Activated CD8-positive, alpha-beta memory T cell treated with anti-CD3 and anti-CD28 coated beads for 1 hour (primary cell): Measurements from ENCODE around the gene FREY1.
A peak's percentile ranks its signal among the peaks of the same experiment; 100 is the strongest.
"Not testable (repeated sequence)": the region's sequence is repeated elsewhere in the genome, so short reads cannot be mapped to it uniquely, and the experiment has no call there.

Source experiments
- DNase-seq, 2 donors: peaks; one replicate each; pipeline ENCODE4 v3.0.0-alpha.2; 2020; ENCODE audit warnings: low read depth in 1 of 2; ENCODE audit errors: extremely low read depth in 1 of 2

The FREY1 gene

DNA sequence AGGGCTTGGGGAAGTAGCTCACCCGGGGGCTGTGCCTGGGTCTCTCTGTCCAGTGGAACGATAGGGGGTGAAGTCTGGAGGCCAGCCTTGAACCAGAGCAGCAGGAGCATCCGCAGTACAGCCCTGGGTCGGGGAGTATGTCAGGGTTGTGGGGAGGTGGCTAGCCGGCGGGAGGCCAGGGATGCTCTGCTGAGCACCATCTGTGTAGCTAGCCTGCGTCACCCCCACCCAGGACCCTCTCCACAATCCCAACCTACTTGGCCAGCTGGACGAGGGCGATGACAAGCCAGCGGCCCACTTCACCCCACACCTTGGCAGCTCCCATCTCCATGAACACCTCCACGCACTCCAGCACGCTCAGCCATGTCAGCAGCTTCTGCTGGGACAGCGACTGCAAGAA lies 8.4 kb upstream of the FREY1 start:
- no peak for DNase-seq

DNA sequence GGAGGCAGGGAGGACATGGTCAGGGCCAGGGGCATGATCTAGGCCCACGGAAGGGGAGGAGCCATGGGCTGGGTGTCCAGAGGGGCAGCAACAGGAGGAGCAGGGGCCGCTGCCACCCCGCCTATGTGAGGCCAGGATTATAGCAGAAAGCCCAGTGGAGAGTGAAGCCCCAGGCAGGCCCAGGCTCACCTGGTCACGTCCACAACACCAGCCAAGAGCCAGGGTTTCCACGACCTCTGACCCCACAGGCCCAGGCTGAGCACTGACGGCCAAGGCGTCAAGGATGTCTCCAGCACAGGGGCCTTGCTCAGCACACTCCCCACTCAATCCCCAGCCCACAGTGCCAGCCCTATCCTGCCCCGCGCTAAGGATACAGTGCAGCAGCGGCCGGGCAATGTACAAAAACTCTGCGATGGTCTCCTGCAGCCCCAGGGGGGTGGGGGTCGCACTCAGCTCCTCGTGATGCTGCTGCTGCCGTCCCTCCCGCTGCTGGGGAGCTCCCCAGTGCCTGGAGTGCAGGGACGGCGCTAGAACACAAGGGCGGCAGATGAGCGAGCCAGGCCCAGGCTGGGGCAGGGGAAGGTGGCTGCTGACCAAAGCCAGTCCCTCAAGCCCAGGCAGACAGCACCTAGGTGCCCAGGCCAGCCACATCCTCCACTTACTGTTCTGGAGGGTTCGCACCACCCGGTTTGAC lies 7.0 kb upstream of the FREY1 start:
- no peak for DNase-seq

DNA sequence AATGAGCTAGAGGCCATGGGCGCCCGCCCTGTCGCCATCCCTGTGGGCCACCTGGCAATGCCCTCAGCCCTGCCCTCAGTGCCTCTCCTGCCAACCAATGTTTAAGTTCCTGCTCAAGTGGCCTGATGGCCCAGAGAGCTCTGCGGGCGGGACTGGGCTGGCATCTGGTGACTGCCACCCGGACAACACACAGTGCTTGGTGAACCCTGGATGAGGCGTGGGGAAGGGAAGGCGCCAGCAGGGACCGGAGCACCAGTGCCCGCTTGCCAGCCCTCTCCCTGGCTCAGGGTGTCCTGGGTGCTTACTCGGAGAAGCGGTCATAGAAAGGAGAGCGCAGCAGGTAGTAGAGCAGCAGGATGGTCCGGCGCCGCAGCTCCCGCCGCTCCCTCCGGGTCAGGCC lies 6.4 kb upstream of the FREY1 start:
- no peak for DNase-seq

DNA sequence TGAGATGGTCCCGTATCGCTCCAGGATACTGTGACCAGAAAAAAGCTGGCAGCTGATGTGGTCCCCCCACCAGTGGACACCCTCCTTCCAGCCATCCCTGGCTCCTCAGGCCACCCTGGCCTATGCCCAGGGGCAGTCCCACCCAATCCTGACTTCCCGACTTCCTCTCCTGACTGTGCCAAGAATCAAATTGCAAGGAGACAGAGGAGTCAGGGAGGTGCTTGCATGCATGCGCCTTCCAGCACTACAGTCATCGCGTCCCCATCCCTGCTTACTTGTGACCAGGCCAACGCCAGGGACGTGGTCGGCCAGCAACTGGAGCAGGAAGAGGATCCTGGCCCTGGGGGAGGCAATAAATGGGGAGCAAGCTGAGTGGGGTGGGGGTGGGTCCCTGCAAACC lies 3.6 kb upstream of the FREY1 start:
- no peak for DNase-seq

DNA sequence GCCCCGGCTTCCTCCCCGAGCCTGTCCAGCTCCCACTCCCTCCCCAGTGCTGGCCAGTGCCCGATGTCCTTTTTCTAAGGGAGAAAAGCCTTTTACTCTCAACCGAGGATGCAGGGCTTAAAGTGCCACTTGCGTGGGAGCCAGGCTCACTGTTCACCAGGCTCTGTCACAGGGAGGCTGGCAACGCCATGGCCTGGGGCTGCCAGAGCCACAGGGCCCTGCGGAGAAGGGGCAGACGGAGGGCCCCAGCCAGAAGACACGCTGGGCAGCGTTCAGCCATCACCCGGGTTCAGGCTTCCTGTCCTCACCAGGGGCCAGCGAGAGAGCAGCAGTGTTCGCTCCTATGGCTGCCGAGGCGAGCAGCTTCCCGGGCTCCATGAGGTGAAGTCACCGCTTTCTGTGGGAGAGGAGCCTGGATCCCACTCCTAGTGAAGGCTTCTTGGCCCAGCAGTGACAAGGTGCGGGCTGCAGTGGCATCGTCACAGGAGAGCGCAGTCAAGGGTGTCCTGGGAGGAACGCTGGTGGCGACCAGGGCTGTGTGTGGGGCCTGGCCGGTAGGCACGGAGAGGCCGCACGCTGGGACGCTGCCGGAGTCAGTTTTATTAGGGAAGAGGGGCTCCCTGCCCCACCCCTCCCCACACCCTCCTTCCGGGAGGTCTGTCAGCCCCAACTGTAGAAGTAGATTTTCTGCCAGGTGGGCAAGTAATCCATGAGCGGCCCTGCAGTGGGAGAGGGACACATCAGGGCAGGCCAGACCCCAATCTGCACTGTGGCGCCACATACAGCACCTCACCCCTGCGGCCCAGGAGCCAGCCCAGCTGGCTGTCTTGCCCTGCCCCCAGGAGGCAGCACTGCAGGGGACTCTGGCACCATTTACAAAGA lies 2.8 kb upstream of the FREY1 start:
- DNase-seq: no peak

DNA sequence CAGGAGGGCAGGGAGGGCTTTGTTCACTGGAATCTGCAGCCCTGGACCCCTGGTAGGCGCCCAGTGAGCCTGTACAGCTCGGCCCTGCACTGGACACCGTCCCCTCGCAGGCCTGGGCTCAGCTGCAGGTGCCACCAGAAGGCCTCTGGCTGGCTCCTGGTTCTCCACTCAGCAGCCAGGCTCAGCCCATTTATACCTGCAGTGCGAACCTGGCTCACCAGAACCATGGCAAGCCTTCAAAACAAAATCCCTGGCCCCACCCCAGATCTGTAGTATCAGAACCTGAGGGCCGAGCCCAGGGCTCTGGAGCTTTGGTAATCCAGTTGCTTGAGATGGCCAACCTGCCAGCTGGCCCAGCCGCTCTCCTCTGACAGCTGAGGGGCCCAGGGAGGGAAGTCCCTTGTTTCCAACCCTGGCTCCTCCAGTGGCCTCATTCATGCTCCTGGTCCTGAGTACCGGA lies 870 bp upstream of the FREY1 start:
- DNase-seq: no peak

DNA sequence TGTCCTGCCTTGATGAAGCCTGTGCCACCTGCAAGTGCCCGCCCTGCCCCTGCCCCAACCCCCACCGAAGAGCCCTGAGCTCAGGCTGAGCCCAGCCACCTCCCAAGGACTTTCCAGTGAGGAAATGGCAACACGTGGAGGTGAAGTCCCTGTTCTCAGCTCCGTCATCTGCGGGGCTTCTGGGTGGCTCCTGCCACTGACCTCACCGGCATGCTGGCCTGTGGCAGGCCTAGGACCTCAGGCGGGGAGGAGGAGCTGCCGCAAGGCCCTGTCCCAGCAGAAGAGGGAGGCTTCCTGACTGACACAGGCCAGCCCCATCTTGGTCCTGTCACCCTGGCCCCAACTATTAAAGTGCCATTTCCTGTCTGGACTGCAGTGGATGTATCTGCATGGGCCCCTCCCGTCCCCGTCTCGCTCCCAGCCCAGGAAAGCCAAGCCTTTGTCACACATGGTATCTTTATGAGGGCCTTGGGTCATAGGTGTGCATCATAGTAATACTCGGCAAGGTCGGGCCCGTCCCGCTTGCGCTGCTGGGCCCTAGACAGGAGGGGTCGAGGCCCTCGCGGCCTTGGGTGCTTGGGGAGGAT lies 882 bp downstream of the FREY1 start:
- DNase-seq: no peak

DNA sequence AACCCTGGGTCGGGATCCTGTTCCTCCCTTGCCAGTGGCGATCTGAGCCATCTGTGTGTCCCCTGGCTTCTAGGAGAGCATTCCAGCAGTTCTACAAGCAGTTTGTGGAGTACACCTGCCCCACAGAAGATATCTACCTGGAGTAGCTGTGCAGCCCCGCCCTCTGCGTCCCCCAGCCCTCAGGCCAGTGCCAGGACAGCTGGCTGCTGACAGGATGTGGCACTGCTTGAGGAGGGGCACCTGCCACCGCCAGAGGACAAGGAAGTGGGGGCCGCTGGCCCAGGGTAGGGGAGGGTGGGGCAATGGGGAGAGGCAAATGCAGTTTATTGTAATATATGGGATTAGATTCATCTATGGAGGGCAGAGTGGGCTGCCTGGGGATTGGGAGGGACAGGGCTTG lies 1.5 kb downstream of the FREY1 start:
- not testable (repeated sequence) for DNase-seq

DNA sequence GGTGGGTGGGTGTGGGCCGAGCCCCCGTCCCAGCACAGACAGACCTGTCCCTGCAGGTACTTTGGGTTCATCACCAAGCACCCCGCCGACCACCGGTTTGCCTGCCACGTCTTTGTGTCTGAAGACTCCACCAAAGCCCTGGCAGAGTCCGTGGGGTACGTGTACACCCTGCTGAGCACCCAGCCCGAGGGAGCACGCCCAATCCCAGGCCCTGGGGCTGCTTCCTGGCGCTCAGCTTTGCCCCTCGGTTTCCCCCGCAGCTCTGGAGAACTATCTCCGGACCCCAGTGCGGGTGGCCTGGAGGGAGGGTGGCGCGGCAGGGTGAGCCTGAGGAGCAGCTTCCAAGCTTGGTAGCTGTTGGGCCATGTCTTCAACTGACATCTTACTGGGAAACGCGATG lies 2.0 kb downstream of the FREY1 start:
- DNase-seq: no peak

DNA sequence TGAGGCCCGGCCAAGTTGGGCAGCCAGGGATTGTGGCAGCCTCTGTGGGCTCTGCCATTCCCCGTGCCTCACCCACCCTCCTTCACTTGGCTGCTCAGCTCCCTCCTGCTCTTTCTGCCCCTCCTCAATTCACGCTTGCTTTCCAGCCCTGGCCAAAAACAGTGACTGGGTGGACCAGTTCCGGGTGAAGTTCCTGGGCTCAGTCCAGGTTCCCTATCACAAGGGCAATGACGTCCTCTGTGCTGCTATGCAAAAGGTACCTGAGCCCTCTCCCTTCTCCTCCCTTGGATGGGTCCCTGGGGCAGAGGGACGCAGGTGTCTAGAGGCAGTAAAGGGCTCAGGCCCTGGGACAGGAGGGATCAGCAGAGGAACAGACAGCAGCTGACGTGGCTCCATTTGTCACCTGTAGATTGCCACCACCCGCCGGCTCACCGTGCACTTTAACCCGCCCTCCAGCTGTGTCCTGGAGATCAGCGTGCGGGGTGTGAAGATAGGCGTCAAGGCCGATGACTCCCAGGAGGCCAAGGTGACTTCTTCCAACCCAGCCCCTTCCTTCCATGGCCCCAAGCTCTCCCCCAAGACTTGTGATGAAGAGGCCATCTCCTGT lies 2.7 kb downstream of the FREY1 start:
- no peak for DNase-seq

DNA sequence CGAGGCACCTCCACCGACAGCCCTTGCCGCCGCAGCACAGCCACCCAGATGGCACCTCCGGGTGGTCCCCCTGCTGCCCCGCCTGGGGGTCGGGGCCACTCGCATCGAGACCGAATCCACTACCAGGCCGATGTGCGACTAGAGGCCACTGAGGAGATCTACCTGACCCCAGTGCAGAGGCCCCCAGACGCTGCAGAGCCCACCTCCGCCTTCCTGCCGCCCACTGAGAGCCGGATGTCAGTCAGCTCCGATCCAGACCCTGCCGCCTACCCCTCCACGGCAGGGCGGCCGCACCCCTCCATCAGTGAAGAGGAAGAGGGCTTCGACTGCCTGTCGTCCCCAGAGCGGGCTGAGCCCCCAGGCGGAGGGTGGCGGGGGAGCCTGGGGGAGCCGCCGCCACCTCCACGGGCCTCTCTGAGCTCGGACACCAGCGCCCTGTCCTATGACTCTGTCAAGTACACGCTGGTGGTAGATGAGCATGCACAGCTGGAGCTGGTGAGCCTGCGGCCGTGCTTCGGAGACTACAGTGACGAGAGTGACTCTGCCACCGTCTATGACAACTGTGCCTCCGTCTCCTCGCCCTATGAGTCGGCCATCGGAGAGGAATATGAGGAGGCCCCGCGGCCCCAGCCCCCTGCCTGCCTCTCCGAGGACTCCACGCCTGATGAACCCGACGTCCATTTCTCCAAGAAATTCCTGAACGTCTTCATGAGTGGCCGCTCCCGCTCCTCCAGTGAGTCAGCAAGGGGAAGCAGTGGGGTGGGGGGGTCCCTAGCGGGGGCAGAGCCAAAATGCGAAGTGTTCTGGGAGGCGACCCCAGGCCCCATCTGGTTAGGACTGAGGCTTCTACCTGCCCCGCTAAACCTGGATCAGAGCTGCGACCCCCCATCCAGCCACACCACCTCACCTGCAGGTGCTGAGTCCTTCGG lies 4.4 kb downstream of the FREY1 start:
- DNase-seq: no peak

DNA sequence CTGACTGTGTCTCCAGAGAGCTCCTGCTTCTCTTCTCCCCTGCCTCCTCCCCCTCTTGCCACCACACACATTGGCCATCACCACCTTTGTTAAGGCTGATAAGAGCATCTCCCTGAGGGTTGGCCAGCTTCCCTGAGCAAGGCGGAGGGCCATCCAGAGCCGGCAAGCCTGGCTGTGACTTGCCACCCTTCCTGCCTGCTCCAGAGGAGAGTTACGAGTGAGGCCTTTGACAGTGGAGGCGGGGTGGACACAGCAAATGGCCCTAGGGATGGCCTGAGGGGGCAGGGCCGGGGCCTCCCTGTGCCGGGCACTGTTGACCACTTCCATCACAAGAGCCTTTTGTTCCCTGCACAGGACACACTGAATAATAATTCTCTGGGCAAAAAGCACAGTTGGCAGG lies 5.4 kb downstream of the FREY1 start:
- no peak for DNase-seq

DNA sequence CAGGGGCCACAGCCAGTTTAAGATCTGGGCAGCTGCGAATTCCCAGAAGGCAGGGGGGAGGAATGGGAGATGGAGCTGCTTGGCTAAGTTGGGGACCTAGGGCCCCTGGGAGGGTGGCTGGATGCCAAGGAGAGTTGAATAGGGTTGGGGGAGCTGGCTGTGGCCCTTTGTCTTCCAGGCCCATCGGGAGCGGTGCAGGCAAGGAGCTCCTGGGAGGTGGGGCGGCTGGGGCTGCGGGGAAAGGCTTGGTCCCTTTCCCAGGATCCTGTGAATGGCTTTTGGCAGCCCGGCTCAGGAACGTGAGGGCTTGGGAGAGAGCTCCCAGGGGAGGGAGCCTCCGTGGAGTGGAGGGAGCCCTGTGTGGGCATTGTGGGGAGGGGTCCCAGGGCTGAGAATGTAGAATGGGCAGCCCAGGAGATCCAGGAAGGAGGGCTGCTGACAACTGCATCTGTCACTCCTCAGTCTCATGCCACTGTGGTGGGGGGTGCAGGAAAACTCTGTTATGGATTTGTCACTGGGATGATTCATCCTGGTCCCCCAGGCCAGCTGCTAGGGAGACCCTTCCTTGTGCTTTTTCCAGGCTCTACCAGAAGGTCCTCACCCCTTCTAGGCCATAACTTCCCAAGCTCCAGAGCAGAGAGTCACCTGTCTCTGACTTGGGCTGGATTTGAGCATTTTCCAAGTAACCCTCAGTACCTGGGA lies 6.0 kb downstream of the FREY1 start:
- no peak for DNase-seq

DNA sequence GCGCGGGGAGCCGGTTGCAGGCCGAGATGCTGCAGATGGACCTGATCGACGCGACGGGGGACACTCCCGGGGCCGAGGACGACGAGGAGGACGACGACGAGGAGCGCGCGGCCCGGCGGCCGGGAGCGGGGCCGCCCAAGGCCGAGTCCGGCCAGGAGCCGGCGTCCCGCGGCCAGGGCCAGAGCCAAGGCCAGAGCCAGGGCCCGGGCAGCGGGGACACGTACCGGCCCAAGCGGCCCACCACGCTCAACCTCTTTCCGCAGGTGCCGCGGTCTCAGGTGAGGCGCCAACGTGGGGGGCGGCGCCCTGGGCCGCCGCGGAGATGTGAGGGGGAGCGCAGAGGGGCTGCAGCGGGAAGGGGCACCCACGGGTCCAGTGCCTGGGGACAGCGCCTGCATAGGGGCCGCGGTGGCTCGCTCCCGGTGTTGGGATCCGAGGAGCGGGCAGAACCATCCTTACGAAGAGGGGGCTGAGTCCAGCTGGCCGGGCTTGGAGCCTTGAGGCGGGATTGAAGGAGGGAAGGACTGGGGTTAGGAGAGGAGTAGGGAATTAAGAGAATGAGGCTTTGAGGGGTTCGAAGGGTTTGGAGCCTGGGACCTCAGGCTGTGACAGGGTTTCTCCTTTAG lies 6.8 kb downstream of the FREY1 start:
- not testable (repeated sequence) for DNase-seq

DNA sequence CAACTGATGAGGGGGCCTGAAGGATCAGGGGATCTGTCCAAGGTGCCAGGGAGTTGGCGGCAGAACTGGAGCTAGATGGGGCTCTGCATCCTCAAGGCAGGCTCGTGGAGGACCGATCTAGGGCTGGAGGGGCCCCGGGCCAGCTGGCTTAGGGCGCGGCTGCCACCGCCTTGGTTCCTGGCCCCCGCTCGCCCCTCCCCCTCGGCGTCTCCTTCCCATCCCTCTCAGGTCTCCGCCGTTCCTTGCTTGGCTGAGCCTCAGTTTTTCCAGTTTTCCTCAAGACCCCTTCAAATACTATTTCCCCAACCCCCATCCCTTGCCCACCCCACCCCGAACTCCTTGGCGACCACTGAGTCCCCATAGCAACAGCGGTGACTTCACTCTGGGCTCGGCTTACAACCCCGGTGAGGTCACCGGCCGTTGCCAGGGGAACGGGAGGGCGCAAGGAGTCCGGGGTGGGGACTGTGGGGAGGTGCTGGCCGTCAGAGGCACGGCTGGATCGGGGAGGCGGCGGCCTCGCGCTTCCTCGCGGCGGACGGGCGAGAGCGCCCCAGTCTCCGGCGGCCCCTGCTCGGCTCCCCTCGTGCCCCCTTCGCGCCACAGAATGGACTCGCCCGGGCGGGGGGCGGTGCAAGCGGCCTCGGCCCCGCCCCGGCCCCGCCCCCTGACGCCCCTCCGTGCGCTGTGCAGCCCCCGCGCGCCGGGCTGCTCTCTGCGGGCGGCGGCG lies 7.5 kb downstream of the FREY1 start:
- peak; percentile 48 to 49 for DNase-seq

DNA sequence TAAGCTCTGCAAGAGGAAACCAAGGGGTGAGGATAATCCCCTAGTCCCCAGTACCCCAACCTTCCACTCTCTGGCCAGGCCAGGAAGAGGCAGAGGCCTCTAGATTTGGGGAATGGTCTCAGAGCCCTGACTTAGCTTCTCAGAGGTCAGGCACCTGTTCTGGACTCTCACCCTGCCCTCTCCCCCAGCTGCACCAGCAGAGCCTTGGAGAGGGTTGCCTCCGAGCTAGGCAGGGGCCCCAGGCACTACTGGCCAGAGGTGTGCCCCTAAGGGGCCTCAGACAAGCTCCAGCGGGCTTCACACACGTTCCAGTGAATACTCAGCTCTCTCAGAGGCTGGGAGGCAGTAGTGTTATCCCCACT lies 8.0 kb downstream of the FREY1 start:
- DNase-seq: no peak

DNA sequence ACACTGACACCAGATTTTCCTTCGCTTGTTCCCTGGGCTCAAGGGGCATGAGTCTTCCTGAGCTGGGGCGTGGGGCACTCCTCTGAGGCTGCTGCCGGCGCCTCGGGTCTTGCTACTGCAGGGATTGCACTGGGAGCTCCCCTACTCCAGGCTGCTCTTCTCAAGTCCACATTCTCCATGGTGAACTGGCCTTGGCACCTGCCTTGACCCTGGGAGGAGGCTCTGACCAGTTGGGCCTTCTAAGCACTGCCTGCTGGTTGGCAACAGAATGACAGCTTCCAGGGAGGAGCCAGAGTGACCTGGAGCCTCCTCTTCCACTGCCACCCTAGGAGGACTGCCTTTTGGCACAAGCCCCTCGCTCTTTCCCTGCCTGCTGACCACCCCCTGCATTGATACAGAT lies 9.5 kb downstream of the FREY1 start:
- DNase-seq: no peak

DNA sequence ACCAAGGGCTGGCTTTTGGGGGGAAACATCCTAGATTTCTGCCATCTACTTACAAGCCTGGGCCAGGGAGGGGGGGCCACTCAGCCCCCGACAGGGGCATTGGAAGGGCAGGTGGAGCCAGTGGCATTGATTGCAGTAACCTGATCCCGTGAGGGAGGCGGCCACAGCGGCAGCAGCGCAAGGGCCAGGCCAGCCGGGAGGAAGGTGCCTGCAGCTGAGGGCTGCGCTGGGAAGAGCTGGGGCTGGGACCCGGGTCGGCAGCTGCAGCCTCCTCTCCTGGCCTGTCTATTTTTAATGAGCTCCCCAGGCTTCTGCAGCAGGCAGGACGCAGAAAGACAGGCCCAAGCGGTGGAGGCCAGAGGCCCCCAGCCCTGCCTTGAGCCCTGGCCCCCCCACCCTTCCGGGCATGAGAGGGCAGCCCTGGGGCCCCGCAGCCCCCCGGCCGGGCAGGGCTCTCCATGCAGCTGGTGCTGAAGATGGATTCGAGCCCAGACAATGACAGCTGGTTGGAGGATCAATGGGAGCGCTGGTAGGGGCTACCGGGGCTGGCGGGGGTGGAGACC lies 10.6 kb downstream of the FREY1 start:
- no peak for DNase-seq
